Measurements from ENCODE around the gene IL11.
"Not testable (repeated sequence)": the region's sequence is repeated elsewhere in the genome, so short reads cannot be mapped to it uniquely, and the experiment has no call there.

DNA sequence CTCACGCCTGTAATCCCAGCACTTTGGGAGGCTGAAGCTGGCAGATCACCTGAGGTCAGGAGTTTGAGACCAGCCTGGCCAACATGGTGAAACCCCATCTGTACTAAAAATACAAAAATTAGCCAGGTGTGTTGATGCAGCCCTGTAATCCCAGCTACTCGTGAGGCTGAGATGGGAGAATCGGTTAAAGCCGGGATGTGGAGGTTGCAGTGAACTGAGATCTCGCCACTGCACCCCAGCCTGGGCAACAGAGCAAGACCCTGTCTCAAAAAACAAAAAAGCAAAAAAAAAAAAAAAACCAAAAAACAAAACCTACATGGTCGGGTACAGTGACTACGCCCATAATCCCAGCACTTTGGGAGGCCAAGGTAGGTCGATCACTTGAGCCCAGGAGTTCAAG lies 38.9 kb upstream of the IL11 start:
- TF ChIP-seq, protein P1, sequence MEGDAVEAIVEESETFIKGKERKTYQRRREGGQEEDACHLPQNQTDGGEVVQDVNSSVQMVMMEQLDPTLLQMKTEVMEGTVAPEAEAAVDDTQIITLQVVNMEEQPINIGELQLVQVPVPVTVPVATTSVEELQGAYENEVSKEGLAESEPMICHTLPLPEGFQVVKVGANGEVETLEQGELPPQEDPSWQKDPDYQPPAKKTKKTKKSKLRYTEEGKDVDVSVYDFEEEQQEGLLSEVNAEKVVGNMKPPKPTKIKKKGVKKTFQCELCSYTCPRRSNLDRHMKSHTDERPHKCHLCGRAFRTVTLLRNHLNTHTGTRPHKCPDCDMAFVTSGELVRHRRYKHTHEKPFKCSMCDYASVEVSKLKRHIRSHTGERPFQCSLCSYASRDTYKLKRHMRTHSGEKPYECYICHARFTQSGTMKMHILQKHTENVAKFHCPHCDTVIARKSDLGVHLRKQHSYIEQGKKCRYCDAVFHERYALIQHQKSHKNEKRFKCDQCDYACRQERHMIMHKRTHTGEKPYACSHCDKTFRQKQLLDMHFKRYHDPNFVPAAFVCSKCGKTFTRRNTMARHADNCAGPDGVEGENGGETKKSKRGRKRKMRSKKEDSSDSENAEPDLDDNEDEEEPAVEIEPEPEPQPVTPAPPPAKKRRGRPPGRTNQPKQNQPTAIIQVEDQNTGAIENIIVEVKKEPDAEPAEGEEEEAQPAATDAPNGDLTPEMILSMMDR (IDR thresholded peaks at IDR 0.05 in 8 of 11, conservative IDR thresholded peaks at IDR 0.05 in 3 of 11): not testable (repeated sequence)
- not testable (repeated sequence) for TF ChIP-seq POLR2A, POLR2AphosphoS5 (IDR thresholded peaks at IDR 0.05)
